ENCODE measurements around the gene IARS2. TPM values are rescaled to one million over a fixed set of nuclear protein-coding genes. Genes with fewer than 3 reads are reported as not detected.
"Not testable (repeated sequence)": the region's sequence is repeated elsewhere in the genome, so short reads cannot be mapped to it uniquely, and the experiment has no call there.

IARS2 gene
- total RNA-seq, 1 experiment from 2014 or later: 158 TPM

GRCh38 chr1:220153147-220153546 is 59.2 kb downstream of the IARS2 start:
- DNase-seq (ENCODE audit: low read depth, low spot score): peak; percentile 10
- in situ Hi-C loops (cut with HindIII; ENCODE audit: low pct_unique_long_range_greater_than_20kb, low sequenced_read_pairs): no loop called here

- in situ Hi-C loops (cut with HindIII; ENCODE audit: low pct_unique_long_range_greater_than_20kb, low sequenced_read_pairs): no loop called here
Measured at GRCh38 chr1:220156620-220157146, 62.8 kb downstream of the IARS2 start.

GRCh38 chr1:220157738-220158137 is 63.8 kb downstream of the IARS2 start:
- in situ Hi-C loops (cut with HindIII; ENCODE audit: low pct_unique_long_range_greater_than_20kb, low sequenced_read_pairs): no loop called here
- peak; percentile 36 for DNase-seq (ENCODE audit: low read depth, low spot score)

More at GRCh38 chr1:220156620-220157146, 62.8 kb downstream of the IARS2 start:
- DNase-seq (ENCODE audit: low read depth, low spot score): no peak

GRCh38 chr1:220158530-220158929 is 64.6 kb downstream of the IARS2 start:
- DNase-seq (ENCODE audit: low read depth, low spot score); in situ Hi-C loops (cut with HindIII; ENCODE audit: low pct_unique_long_range_greater_than_20kb, low sequenced_read_pairs): not testable (repeated sequence)

GRCh38 chr1:220159041-220159440 is 65.1 kb downstream of the IARS2 start:
- in situ Hi-C loops (cut with HindIII; ENCODE audit: low pct_unique_long_range_greater_than_20kb, low sequenced_read_pairs): no loop called here
- DNase-seq (ENCODE audit: low read depth, low spot score): no peak

- DNase-seq (ENCODE audit: low read depth, low spot score): no peak
- in situ Hi-C loops (cut with HindIII; ENCODE audit: low pct_unique_long_range_greater_than_20kb, low sequenced_read_pairs): no loop called here
Measured at GRCh38 chr1:220160027-220160426, 66.1 kb downstream of the IARS2 start.

- in situ Hi-C loops (cut with HindIII; ENCODE audit: low pct_unique_long_range_greater_than_20kb, low sequenced_read_pairs): no loop called here
- no peak for DNase-seq (ENCODE audit: low read depth, low spot score)
Measured at GRCh38 chr1:220164116-220164515, 70.2 kb downstream of the IARS2 start.

GRCh38 chr1:220164517-220164916 is 70.6 kb downstream of the IARS2 start:
- DNase-seq (ENCODE audit: low read depth, low spot score): no peak
- in situ Hi-C loops (cut with HindIII; ENCODE audit: low pct_unique_long_range_greater_than_20kb, low sequenced_read_pairs): no loop called here

GRCh38 chr1:220166853-220167252 is 72.9 kb downstream of the IARS2 start:
- no peak for DNase-seq (ENCODE audit: low read depth, low spot score)
- in situ Hi-C loops (cut with HindIII; ENCODE audit: low pct_unique_long_range_greater_than_20kb, low sequenced_read_pairs): no loop called here

GRCh38 chr1:220169887-220170286 is 76.0 kb downstream of the IARS2 start:
- in situ Hi-C loops (cut with HindIII; ENCODE audit: low pct_unique_long_range_greater_than_20kb, low sequenced_read_pairs); DNase-seq (ENCODE audit: low read depth, low spot score): not testable (repeated sequence)

- in situ Hi-C loops (cut with HindIII; ENCODE audit: low pct_unique_long_range_greater_than_20kb, low sequenced_read_pairs): no loop called here
- no peak for DNase-seq (ENCODE audit: low read depth, low spot score)
Measured at GRCh38 chr1:220170836-220171526, 77.0 kb downstream of the IARS2 start.

- no peak for DNase-seq (ENCODE audit: low read depth, low spot score)
- in situ Hi-C loops (cut with HindIII; ENCODE audit: low pct_unique_long_range_greater_than_20kb, low sequenced_read_pairs): no loop called here
Measured at GRCh38 chr1:220176540-220176939, 82.6 kb downstream of the IARS2 start.

- in situ Hi-C loops (cut with HindIII; ENCODE audit: low pct_unique_long_range_greater_than_20kb, low sequenced_read_pairs): no loop called here
Measured at GRCh38 chr1:220182111-220182510, 88.2 kb downstream of the IARS2 start.

GRCh38 chr1:220182656-220183055 is 88.7 kb downstream of the IARS2 start:
- in situ Hi-C loops (cut with HindIII; ENCODE audit: low pct_unique_long_range_greater_than_20kb, low sequenced_read_pairs): no loop called here
- no peak for DNase-seq (ENCODE audit: low read depth, low spot score)

More at GRCh38 chr1:220182111-220182510, 88.2 kb downstream of the IARS2 start:
- DNase-seq (ENCODE audit: low read depth, low spot score): no peak

- in situ Hi-C loops (cut with HindIII; ENCODE audit: low pct_unique_long_range_greater_than_20kb, low sequenced_read_pairs): no loop called here
- no peak for DNase-seq (ENCODE audit: low read depth, low spot score)
Measured at GRCh38 chr1:220184506-220184905, 90.6 kb downstream of the IARS2 start.

GRCh38 chr1:220186752-220187151 is 92.8 kb downstream of the IARS2 start:
- DNase-seq (ENCODE audit: low read depth, low spot score): no peak
- in situ Hi-C loops (cut with HindIII; ENCODE audit: low pct_unique_long_range_greater_than_20kb, low sequenced_read_pairs): no loop called here

- in situ Hi-C loops (cut with HindIII; ENCODE audit: low pct_unique_long_range_greater_than_20kb, low sequenced_read_pairs): no loop called here
- no peak for DNase-seq (ENCODE audit: low read depth, low spot score)
Measured at GRCh38 chr1:220188538-220188937, 94.6 kb downstream of the IARS2 start.

GRCh38 chr1:220189750-220190347 is 95.9 kb downstream of the IARS2 start:
- peak; percentile 59 for DNase-seq (ENCODE audit: low read depth, low spot score)
- in situ Hi-C loops (cut with HindIII; ENCODE audit: low pct_unique_long_range_greater_than_20kb, low sequenced_read_pairs): no loop called here

- no peak for DNase-seq (ENCODE audit: low read depth, low spot score)
- in situ Hi-C loops (cut with HindIII; ENCODE audit: low pct_unique_long_range_greater_than_20kb, low sequenced_read_pairs): no loop called here
Measured at GRCh38 chr1:220195701-220196100, 101.8 kb downstream of the IARS2 start.
